Skin epidermis (tissue), 12 donors: ENCODE measurements around the gene KCNB1.
"Not testable (repeated sequence)": the region's sequence is repeated elsewhere in the genome, so short reads cannot be mapped to it uniquely, and the experiment has no call there.

ENCODE experiments used
- H3K27ac ChIP-seq, 21 experiments: fragments of 200-600 bp; sonication (generic) in 11 of 21; one replicate each; pipeline ENCODE4 v1.5.0; 2020; ENCODE audit warnings: mild to moderate bottlenecking in 3 of 21, inconsistent platforms in 2 of 21, moderate library complexity in 2 of 21
- H3K4me3 ChIP-seq, 7 experiments: fragments of 200-600 bp; sonication (generic) in 2 of 7; one replicate each; pipeline ENCODE4 v1.5.0; 2020; ENCODE audit warnings: inconsistent platforms in 2 of 7, mild to moderate bottlenecking in 2 of 7, moderate library complexity in 1 of 7

Gene KCNB1

DNA sequence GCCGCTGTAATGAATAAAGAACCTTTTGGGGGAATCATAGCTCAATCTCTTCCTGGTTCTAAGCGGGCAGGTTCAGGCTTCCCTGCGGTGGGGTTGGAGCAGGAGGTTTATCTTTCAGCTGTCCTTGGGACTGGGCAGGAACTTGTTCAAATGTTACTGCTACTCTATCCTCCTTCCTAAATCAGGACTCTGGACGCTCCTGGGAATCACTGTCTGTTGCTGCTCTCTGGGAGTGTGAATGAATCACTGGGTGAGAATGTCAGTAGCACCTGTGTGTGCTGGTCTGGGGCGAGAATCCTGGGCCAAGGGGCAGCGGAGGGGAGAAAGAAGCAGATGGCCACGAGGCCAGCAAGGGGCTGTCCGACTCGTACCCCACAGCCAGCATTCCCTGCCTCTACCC is 139.2 kb downstream of the KCNB1 start:
- peak overlapping the region in 1 of 21 experiments; percentile 13 for H3K27ac ChIP-seq

GRCh38 chr20:49340161-49340966 is 142.1 kb downstream of the KCNB1 start:
- no peak overlapping the region for H3K27ac ChIP-seq
- no peak overlapping the region for H3K4me3 ChIP-seq

More for the DNA sequence above, 139.2 kb downstream of the KCNB1 start:
- H3K4me3 ChIP-seq = no peak overlapping the region

GRCh38 chr20:49339123-49339522 is 143.3 kb downstream of the KCNB1 start:
- Histone ChIP-seq H3K4me3 (no peak overlapping the region), H3K27ac (no peak overlapping the region)

- Histone ChIP-seq H3K4me3 (no peak overlapping the region), H3K27ac (no peak overlapping the region)
Observed at GRCh38 chr20:49338061-49338460, 144.4 kb downstream of the KCNB1 start.

DNA sequence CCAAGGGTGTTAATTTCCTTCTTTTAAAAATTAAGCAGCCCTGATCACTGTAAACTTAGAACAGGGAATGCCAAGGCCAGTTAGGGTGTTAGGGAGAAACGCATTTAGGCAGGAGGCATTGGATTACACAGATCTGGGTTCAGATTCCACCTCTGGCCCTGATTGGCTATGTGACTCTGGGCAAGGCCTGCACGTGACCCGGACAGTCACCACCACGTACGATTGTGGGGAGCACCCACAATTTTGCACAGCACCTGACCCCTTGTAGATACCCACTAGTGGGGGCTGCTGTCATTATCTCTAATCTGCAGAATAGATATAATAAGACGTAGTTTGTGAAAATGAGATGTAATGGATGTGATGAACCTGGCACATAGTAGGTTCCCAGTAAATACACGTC is 145.1 kb downstream of the KCNB1 start:
- Histone ChIP-seq H3K4me3 (no peak overlapping the region), H3K27ac (no peak overlapping the region)

DNA sequence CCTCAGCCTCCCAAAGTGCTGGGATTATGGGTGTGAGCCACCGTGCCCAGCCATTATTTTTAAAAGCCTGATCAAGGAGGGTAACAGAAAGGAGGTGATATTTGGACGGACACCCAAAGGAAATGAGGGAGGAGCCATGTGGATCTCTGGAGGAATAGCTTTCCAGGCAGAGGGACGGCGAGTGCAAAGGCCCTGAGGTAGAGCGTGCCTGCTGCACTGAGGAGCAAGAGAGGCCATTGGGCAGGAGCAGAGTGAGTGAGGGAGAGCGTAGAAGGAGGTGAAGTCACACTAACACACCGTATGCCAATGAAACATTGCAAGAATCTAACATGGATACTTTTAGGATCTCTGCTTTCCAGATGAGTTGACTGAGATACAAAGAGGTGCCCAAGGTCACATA is 145.7 kb downstream of the KCNB1 start:
- no peak overlapping the region for H3K4me3 ChIP-seq
- H3K27ac ChIP-seq = no peak overlapping the region

GRCh38 chr20:49335476-49335875 is 147.0 kb downstream of the KCNB1 start:
- Histone ChIP-seq H3K27ac (no peak overlapping the region), H3K4me3 (no peak overlapping the region)

DNA sequence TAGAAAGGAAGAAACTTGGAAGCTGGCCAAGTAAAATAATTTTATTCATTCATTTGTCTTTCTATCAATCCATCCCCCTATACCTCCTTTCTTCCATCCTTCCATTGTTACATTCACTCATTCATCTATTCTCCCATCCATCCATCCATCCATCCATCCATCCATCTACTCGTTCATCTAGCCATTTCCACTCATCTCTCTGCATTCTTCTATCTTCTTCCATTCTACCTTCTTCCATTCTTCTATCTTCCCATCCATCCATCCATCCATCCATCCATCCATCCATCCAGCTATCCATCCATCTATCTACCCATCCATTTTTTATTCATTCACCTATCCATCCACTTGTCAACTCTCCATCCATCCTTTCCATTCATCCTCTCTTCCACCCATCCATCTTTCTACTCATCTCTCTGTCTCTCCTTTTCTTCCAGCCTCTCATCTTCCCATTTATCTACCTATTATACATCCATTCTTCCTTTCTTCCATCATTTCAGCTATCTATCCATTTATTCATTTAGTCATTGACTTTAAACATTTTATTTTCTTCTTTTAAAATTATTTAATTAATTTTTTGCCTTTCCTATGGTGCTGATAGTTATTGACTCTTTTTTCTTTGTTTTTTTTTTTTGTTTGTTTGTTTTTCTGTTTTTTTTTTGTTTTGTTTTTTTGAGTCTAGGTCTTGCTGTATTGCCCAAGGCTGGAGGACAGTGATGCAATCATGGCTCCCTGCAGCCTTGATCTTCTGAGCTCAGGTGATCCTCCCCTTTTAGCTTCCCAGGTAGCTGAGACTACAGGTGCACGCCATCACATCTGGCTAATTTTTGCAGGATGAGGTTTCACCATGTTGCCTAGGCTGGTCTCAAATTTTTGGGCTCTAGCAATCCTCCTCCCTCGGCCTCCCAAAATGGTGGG is 151.5 kb downstream of the KCNB1 start:
- Histone ChIP-seq H3K4me3 (no peak overlapping the region), H3K27ac (no peak overlapping the region)

DNA sequence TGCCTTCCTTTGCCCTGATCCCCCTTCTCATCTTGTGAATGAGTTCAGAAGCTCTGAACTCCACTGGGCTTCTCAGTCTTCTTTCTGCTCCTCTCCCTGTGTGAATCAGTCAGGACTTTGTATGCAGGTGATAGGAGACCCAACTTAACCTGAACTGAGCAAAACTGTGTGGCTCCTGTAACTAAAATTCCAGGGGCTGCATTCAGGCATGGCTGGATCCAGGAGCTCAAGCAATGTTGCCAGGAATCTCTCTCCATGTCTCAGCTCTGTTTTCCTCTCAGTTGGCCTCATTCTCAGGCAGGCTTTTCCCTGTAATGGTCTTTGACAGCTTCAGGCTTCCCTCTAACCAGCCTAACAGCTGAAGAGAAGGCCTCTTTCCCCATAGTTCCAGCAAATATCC is 153.7 kb downstream of the KCNB1 start:
- Histone ChIP-seq H3K4me3 (no peak overlapping the region), H3K27ac (no peak overlapping the region)

DNA sequence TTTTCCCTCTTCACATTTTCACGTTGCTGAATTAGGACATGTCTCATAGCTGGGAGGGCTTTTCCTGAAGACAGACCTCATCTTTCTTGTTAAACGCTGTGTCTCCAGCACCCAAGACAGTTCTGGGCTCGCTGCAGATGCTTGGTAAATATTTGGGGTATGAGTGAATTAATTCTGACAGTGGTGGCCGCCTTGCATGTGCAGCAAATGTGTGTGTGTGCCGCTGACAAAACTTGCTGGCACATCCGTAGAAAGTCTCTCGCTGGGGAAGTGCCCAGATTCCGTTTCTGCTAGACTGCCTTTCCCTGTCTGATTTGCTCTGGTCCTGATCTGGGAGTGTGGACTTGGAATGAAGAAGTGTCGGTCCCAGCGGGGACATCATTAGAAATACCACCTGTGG is 156.4 kb downstream of the KCNB1 start:
- Histone ChIP-seq H3K4me3 (no peak overlapping the region), H3K27ac (no peak overlapping the region)

- no peak overlapping the region for H3K4me3 ChIP-seq
- no peak overlapping the region for H3K27ac ChIP-seq
Observed at GRCh38 chr20:49324306-49324705, 158.2 kb downstream of the KCNB1 start.

DNA sequence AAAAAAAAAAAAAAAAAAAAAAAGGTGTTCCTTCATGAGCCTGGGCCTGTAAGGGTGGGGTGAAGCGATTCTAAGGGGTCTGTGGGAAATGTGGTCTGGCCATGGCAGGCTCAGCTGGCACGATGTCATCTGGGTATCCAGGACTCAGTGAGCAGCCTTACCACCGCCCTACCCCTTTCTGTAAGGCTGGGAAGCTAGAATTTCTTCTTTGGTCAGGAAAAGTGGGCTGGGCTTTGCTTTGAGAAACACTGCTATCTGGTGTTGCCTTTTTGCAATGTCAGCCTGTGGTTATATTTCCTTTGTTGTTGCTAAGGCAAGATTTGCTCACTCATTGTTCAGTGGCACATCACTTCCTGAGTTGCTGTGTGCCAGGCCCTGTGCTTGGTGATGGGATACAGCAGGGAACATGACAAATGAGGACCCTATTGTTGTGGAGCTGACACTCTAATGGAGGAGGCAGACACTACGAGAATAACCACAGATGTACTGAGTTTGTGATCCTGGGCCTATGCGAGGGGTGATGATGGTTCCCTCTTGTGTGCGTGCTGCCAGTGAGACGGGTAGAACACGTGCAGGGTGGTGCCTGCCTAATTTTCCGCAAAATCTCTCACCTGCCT is 158.7 kb downstream of the KCNB1 start:
- Histone ChIP-seq H3K27ac (no peak overlapping the region), H3K4me3 (no peak overlapping the region)

DNA sequence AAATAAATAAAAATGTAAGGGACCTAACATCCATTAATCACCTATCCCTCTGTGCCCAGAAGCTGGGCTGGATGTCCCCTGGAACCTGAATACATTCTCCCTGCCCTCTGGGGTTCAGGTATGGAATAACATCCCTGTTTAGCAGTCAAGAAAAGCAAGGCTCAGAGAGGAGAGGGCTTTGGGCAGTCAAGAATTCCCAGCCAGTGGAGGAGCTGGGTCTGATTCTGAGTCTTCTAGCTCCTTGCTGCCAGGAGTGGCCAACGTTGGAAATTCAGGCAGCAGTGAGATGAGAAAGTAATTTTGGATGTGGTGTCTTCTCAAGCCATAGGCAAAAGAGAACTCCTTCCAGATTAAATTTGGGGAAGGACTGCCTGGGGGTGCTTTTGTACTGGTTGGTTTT is 162.0 kb downstream of the KCNB1 start:
- Histone ChIP-seq H3K27ac (no peak overlapping the region), H3K4me3 (no peak overlapping the region)

- Histone ChIP-seq H3K27ac (no peak overlapping the region), H3K4me3 (peak overlapping the region in 1 of 7 experiments; percentile 29)
Observed at GRCh38 chr20:49319208-49319809, 163.2 kb downstream of the KCNB1 start.

- Histone ChIP-seq H3K4me3 (peak overlapping the region in 5 of 7 experiments; percentile 5 to 29 (median 14)), H3K27ac (no peak overlapping the region)
Observed at GRCh38 chr20:49318430-49319207, 163.8 kb downstream of the KCNB1 start.

- Histone ChIP-seq H3K4me3 (peak overlapping the region in 2 of 7 experiments; percentile 25 to 29), H3K27ac (no peak overlapping the region)
Observed at GRCh38 chr20:49318091-49318429, 164.4 kb downstream of the KCNB1 start.

DNA sequence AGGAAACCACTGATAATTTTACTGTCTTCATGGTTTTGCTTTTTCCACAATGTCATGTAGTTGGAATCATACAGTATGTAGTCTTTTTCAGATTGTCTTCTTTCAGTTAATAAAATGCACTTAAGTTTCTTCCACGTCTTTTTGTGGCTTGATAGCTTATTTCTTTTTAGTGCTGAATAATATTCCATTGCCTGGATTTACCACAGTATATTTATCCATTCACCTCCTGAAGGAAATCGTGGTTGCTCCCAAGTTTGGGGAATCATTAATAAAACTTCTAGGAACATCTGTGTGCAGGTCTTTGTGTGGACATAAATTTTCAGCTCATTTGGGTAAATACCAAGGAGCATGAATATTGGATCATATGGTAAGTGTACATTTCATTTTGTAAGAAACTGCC is 165.8 kb downstream of the KCNB1 start:
- H3K4me3 ChIP-seq = no peak overlapping the region
- H3K27ac ChIP-seq = no peak overlapping the region

GRCh38 chr20:49315580-49315979 is 166.9 kb downstream of the KCNB1 start:
- no peak overlapping the region for H3K4me3 ChIP-seq
- H3K27ac ChIP-seq = no peak overlapping the region

DNA sequence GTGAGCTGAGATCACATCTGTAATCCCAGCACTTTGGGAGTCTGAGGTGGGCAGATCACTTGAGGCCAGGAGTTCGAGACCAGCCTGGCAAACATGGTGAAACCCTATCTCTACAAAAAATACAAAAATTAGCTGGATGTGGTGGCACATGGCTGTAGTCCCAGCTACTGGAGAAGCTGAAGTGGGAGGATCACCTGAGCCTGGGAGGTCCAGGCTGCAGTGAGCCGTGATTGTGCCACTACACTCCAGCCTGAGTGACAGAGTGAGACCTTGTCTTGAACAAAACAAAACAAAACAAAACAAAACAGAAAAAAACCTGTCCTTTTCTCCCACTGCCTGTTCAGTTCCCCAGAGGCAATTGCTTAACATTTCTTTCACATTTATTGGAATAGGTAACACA is 168.4 kb downstream of the KCNB1 start:
- not testable (repeated sequence) for H3K4me3 ChIP-seq

More for the DNA sequence above, 168.4 kb downstream of the KCNB1 start:
- not testable (repeated sequence) for H3K27ac ChIP-seq
